DND-41 (cell line): ENCODE measurements around the gene PDE1C.

Source experiments
- EZH2 ChIP-seq: IDR thresholded peaks from 3 replicates; pipeline ENCODE4 v1.6.1; 2012; ENCODE audit warnings: borderline replicate concordance, low read depth, mild to moderate bottlenecking, moderate library complexity, low read length, inconsistent platforms; ENCODE audit not compliant: severe bottlenecking
- TF ChIP-seq, protein P1 (sequence below): IDR thresholded peaks from 2 replicates; pipeline ENCODE4 v1.5.1; 2012; ENCODE audit warnings: borderline replicate concordance, low read length, moderate library complexity, mild to moderate bottlenecking; ENCODE audit not compliant: poor library complexity, severe bottlenecking; ENCODE audit errors: extremely low read depth

DNA sequence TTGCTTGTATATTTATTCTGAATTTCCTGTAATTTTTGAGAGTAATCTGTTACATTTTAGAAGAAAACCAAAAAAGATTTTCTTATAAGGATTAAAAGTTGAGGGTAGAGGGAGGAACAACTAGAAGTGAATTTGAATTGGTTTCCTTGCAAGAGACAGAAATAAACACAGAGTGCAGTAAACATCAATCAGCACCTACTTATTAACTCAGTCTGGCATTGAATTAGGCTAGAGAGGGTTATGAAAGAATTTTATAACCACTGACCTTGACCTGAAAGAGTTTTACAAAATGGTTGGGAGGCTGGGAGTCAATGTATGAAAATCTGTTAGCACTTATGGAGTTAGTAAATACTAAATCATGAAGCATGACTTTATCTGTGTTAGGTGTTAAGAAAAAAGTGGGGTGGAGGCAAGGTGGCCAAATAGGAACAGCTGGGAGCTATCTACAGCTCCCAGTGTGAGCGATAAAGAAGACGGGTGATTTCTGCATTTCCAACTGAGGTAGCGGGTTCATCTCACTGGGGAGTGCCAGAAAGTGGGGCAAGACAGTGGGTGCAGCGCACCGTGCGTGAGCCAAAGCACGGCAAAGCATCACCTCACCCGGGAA, 106.5 kb downstream of the PDE1C start:
- TF ChIP-seq EZH2: no peak
- TF ChIP-seq, protein P1, sequence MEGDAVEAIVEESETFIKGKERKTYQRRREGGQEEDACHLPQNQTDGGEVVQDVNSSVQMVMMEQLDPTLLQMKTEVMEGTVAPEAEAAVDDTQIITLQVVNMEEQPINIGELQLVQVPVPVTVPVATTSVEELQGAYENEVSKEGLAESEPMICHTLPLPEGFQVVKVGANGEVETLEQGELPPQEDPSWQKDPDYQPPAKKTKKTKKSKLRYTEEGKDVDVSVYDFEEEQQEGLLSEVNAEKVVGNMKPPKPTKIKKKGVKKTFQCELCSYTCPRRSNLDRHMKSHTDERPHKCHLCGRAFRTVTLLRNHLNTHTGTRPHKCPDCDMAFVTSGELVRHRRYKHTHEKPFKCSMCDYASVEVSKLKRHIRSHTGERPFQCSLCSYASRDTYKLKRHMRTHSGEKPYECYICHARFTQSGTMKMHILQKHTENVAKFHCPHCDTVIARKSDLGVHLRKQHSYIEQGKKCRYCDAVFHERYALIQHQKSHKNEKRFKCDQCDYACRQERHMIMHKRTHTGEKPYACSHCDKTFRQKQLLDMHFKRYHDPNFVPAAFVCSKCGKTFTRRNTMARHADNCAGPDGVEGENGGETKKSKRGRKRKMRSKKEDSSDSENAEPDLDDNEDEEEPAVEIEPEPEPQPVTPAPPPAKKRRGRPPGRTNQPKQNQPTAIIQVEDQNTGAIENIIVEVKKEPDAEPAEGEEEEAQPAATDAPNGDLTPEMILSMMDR: no peak
